Measurements from ENCODE around the gene GALNT6.

DNA sequence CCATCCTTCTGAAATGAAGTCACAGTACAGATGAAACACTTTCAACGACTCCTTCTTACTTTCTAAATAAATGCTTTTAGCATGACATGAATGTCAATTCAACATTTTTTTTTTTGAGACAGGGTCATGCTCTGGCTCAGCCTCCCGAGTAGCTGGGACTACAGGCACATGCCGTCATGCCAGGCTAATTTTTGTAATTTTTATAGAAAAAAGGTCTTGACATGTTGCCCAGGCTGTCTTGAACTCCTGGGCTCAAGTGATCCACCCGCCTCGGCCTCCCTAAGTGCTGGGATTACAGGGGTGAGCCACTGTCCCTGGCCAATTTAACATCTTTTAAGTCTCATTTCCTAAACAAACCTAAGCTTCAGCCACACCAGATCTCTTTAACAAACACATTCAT, 16.4 kb downstream of the GALNT6 start:
- no peak for TF ChIP-seq EZH2 (IDR thresholded peaks at IDR 0.05; ENCODE audit: borderline replicate concordance, insufficient read depth, low read length, poor library complexity, severe bottlenecking)
- TF ChIP-seq CTCF (IDR thresholded peaks at IDR 0.05; ENCODE audit: poor library complexity, severe bottlenecking), result no peak
- TF ChIP-seq, protein P1, sequence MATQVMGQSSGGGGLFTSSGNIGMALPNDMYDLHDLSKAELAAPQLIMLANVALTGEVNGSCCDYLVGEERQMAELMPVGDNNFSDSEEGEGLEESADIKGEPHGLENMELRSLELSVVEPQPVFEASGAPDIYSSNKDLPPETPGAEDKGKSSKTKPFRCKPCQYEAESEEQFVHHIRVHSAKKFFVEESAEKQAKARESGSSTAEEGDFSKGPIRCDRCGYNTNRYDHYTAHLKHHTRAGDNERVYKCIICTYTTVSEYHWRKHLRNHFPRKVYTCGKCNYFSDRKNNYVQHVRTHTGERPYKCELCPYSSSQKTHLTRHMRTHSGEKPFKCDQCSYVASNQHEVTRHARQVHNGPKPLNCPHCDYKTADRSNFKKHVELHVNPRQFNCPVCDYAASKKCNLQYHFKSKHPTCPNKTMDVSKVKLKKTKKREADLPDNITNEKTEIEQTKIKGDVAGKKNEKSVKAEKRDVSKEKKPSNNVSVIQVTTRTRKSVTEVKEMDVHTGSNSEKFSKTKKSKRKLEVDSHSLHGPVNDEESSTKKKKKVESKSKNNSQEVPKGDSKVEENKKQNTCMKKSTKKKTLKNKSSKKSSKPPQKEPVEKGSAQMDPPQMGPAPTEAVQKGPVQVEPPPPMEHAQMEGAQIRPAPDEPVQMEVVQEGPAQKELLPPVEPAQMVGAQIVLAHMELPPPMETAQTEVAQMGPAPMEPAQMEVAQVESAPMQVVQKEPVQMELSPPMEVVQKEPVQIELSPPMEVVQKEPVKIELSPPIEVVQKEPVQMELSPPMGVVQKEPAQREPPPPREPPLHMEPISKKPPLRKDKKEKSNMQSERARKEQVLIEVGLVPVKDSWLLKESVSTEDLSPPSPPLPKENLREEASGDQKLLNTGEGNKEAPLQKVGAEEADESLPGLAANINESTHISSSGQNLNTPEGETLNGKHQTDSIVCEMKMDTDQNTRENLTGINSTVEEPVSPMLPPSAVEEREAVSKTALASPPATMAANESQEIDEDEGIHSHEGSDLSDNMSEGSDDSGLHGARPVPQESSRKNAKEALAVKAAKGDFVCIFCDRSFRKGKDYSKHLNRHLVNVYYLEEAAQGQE (IDR thresholded peaks at IDR 0.05; ENCODE audit: borderline replicate concordance), result no peak
- TF ChIP-seq POLR2AphosphoS5 (IDR thresholded peaks at IDR 0.05), result no peak
- TF ChIP-seq TAF1 (IDR thresholded peaks at IDR 0.05; ENCODE audit: low read depth), result no peak
- TF ChIP-seq SMC3 (conservative IDR thresholded peaks at IDR 0.05; ENCODE audit: poor library complexity), result no peak
- TF ChIP-seq RAD21 (conservative IDR thresholded peaks at IDR 0.05), result no peak
- TF ChIP-seq EP300 (conservative IDR thresholded peaks at IDR 0.05; ENCODE audit: poor library complexity, severe bottlenecking), result no peak
